Mucosa of stomach (tissue), 1 donor: ENCODE results near the gene NLGN1.

ENCODE experiments used
- H3K27me3 ChIP-seq: one replicate; pipeline ENCODE4 v1.7.0; 2013; ENCODE audit warnings: mild to moderate bottlenecking, low read length; ENCODE audit not compliant: control insufficient read depth, insufficient read depth
- H3K36me3 ChIP-seq: one replicate; pipeline ENCODE4 v1.7.0; 2013; ENCODE audit warnings: low read length; ENCODE audit not compliant: control insufficient read depth, insufficient read depth
- H3K4me1 ChIP-seq: one replicate; pipeline ENCODE4 v1.7.0; 2013; ENCODE audit warnings: mild to moderate bottlenecking, low read length; ENCODE audit not compliant: control insufficient read depth, insufficient read depth
- H3K4me3 ChIP-seq: one replicate; pipeline ENCODE4 v1.7.0; 2013; ENCODE audit warnings: low read length
- H3K9ac ChIP-seq: one replicate; pipeline ENCODE4 v1.7.0; 2013; ENCODE audit warnings: mild to moderate bottlenecking, low read length, moderate library complexity
- H3K9me3 ChIP-seq: one replicate; pipeline ENCODE4 v1.7.0; 2013; ENCODE audit warnings: mild to moderate bottlenecking, low read length, moderate library complexity; ENCODE audit not compliant: control insufficient read depth
- donor health status: Pancreatic carcinoma.

NLGN1 gene

DNA sequence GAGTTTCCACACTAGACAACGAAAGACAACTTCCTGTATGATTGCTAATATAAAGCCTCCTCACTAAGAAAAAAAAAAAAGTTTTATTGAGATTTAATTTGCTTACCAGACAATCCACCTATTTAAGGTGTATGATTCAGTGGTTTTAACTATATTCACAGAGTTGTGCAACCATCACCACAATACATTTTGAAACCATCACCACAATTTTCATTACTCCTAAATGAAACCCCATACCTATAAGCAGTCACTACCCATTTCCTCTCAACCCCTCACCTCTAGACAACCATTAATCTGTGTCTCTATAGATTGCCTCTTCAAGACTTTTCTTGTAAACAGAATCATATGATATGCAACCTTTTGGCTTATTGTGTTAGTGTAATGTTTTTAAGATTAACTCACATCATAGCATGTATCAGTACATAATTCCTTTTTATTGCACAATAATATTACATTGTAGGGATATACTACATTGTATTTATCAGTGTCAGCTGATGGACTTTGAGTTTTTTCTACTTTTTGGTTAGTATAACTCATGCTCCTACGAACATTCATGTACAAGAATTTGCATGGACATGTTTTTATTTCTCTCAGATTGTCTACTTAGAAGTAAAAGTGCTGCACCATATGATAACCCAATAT, 339.7 kb downstream of the NLGN1 start:
- Histone ChIP-seq H3K4me1 (no peaks in the 10 kb centered on the region), H3K27me3 (no peaks in the 10 kb centered on the region), H3K9me3 (no peaks in the 10 kb centered on the region)

DNA sequence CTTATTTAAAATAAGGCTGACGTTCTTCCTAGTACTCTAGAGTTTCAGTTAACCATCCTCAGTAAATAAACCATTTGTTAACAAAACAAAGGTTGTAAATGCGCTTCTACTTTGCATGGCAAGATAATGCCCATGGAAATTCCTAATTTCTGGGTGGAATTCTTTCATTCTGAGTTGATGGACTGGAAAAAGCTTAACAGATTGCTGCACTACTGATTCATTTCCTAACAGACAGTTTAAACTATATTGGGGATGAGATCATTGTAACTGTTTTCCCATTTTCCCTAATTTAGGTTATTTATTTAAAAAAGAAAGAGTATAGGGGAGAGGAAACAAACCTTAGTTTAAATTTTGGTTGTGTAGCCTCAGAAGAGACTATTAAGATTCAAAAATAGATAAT, 342.2 kb downstream of the NLGN1 start:
- no peak overlapping the region for H3K9ac ChIP-seq
- no peaks in the 10 kb centered on the region for H3K36me3 ChIP-seq
- H3K9me3 ChIP-seq, result no peaks in the 10 kb centered on the region

More for the DNA sequence above, 339.7 kb downstream of the NLGN1 start:
- Histone ChIP-seq H3K36me3 (no peaks in the 10 kb centered on the region), H3K9ac (no peak overlapping the region), H3K4me3 (no peak overlapping the region)

DNA sequence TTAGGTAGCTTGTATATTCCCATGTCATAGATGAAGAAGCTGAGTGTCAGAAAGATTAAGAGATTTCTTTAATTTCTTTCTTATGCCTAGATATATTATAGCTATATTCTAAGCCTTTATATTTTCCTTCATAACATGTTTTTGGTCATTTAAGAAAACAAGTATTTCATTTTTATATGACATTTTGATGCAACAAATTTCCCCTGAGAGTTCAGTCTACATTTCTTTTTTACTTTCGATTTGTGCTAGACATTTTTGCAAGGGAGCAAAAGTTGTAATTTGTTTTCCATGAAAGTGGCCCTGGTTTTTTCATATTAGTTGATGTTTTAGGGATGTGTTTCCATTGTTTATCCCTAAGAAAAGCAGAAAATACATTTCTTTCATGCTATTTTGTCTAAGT, 344.9 kb downstream of the NLGN1 start:
- H3K4me3 ChIP-seq, result no peak overlapping the region
- no peaks in the 10 kb centered on the region for H3K9me3 ChIP-seq
- no peaks in the 10 kb centered on the region for H3K36me3 ChIP-seq
- H3K27me3 ChIP-seq, result no peaks in the 10 kb centered on the region
- no peak overlapping the region for H3K9ac ChIP-seq
- no peaks in the 10 kb centered on the region for H3K4me1 ChIP-seq

More for the DNA sequence above, 342.2 kb downstream of the NLGN1 start:
- no peaks in the 10 kb centered on the region for H3K27me3 ChIP-seq
- H3K4me1 ChIP-seq, result no peaks in the 10 kb centered on the region
- H3K4me3 ChIP-seq, result no peak overlapping the region

DNA sequence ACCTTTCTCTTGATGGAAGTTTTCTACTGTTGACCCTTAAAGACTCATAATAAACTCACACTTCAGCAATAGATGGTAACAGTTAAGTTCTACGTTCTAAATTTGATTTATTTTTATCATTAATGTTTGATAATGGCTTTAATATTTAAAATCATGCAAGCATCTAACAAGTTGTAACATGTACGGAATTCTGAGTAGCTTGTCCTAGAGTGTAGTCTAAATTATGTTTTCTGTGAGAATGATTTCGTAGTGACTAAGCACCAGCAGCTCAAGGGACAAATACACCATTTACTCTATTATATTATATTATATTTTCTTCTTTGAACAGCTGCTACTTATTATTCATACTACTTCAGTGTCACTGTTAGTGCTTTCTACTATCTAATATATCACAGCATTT, 345.6 kb downstream of the NLGN1 start:
- no peaks in the 10 kb centered on the region for H3K36me3 ChIP-seq
- H3K4me3 ChIP-seq, result no peak overlapping the region
- H3K4me1 ChIP-seq, result no peaks in the 10 kb centered on the region
- H3K9ac ChIP-seq, result no peak overlapping the region
- no peaks in the 10 kb centered on the region for H3K9me3 ChIP-seq
- no peaks in the 10 kb centered on the region for H3K27me3 ChIP-seq

DNA sequence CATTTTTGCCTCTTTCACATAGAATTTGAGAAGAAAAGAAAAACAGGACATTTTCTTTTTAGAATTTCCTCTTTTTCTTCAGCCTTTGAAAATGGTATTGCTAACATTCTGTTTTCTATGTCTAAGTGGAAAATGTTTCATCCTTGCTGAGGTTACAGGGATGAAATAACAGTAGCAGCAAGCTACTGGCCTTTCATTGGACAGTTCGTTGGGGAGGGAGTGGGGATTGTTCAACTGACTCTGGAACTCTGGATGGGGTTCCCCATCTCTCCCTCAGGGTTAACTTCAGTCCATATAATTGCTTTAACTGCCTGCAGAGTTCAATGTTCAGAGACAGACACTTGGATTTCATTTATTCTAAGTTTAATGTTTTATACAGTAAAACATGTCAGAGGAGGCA, 346.0 kb downstream of the NLGN1 start:
- H3K9me3 ChIP-seq, result no peaks in the 10 kb centered on the region
- H3K36me3 ChIP-seq, result no peaks in the 10 kb centered on the region
- no peaks in the 10 kb centered on the region for H3K4me1 ChIP-seq
- no peaks in the 10 kb centered on the region for H3K27me3 ChIP-seq
- no peak overlapping the region for H3K9ac ChIP-seq
- H3K4me3 ChIP-seq, result no peak overlapping the region

DNA sequence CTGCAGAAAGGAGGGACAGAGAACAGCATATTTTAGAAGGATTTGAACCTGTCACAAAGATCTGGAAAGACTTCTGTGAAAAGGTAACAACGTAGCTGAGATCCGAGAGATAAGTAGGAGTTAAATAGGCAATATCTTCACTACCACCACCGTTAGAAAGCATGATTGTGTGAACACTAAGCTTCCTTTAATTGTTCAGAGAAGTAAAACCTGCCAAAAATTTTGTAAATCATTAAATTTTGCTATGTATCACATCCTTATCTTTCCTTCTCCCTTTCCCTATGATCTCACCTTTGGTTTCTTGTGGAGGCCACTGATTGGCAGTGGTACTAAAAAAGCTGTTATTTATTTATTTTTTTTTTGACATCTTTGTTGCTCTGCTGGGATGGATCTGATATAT, 346.9 kb downstream of the NLGN1 start:
- no peaks in the 10 kb centered on the region for H3K27me3 ChIP-seq
- H3K4me3 ChIP-seq, result no peak overlapping the region
- H3K36me3 ChIP-seq, result no peaks in the 10 kb centered on the region
- no peaks in the 10 kb centered on the region for H3K9me3 ChIP-seq
- no peaks in the 10 kb centered on the region for H3K4me1 ChIP-seq
- no peak overlapping the region for H3K9ac ChIP-seq

DNA sequence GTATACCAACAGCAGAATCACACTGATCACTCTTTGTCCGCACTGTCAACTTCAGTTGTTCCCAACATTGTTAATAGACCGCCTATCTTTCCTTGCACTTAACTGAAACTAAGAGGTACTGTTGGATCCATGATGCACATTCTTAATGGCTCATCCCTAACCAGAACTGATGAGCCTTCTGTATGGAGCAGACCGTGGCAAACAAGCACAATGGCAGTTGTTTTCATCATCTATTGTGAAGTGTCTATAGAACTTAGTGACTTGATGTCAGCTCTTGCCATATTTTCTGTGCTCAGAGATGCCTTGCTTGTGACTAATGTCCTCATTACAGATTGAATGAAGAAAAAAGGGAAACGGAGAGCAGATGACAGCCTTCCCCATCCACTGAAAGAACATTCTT, 347.4 kb downstream of the NLGN1 start:
- H3K9ac ChIP-seq, result no peak overlapping the region
- H3K9me3 ChIP-seq, result no peaks in the 10 kb centered on the region
- no peaks in the 10 kb centered on the region for H3K27me3 ChIP-seq
- no peaks in the 10 kb centered on the region for H3K36me3 ChIP-seq
- no peak overlapping the region for H3K4me3 ChIP-seq
- no peaks in the 10 kb centered on the region for H3K4me1 ChIP-seq

DNA sequence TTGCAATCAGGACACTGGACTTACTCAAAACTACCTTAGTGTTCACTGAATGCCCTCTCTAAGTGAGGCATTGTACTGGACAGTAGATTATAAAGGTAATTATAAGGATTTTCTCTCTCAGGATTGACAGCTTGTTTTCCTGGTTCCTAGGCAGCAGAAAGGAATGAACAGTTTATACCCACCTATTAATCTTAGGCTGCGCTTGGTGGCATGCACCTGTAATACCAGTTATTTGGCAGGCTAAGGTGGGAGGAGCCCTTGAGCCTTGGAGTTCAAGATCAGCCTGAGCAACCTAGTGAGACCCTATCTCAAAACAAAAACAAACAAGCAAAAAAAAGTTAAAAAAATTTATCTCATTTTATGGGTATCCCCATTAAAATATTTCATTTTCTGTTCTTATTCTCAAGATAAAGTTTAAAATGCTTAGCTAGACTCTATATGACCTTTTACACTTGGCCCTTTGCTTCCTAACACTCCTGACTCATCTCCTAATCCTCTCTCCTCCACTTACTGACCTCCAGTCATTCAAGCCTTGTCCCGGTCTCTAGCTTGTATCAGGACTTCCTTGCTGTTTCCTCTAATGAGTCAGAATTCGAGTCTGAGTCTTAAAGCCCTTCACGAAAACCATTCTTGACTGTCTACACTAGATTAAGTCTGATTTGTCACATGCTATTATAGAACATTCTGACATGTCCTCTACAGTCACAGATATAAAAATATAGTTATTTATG, 348.6 kb downstream of the NLGN1 start:
- no peaks in the 10 kb centered on the region for H3K27me3 ChIP-seq
- no peaks in the 10 kb centered on the region for H3K36me3 ChIP-seq
- H3K9ac ChIP-seq, result no peak overlapping the region
- H3K9me3 ChIP-seq, result no peaks in the 10 kb centered on the region
- H3K4me1 ChIP-seq, result no peaks in the 10 kb centered on the region
- no peak overlapping the region for H3K4me3 ChIP-seq

DNA sequence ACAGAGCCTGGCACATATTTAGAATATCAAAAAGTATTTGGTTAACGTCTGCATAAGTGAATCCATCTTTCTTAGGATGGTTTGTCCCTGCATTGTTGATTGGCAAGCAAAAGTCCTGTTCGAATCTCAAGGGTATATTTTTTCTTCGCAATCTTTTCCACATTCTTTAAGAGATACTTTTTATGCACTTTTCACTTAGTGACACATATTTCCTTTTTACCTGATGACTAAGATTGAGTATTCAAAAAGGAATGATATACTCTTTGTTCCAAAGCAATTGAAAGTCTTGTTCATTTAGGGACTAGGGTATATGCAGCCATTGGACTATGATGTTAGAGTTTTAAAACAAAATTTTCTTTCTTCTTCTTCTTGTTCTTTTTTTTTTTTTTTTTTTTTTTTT, 349.9 kb downstream of the NLGN1 start:
- Histone ChIP-seq H3K4me3 (no peak overlapping the region), H3K9ac (no peak overlapping the region)

DNA sequence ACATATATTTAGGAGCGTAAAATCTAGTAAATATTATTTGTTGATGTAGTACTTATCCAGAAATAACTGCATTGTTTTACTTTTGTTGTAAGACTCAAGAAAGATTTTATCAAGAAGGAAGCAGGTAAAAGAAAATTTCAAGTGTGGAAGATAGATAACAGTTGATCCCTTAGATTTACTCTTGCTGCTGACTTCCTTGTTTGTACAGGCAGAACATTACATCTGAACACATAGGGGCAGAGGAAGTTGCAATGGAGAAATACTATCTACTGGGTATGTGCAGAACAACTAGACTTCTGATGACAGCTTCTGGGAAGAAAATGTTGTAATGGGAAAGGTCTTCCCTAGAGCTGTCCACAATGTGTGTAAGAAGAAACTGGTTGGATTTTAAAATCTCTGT, 350.6 kb downstream of the NLGN1 start:
- no peak overlapping the region for H3K9ac ChIP-seq
- no peaks in the 10 kb centered on the region for H3K9me3 ChIP-seq
- no peak overlapping the region for H3K4me3 ChIP-seq
- H3K36me3 ChIP-seq, result no peaks in the 10 kb centered on the region
- H3K27me3 ChIP-seq, result no peaks in the 10 kb centered on the region
- no peaks in the 10 kb centered on the region for H3K4me1 ChIP-seq

More for the DNA sequence above, 349.9 kb downstream of the NLGN1 start:
- Histone ChIP-seq H3K4me1 (no peaks in the 10 kb centered on the region), H3K9me3 (no peaks in the 10 kb centered on the region), H3K36me3 (no peaks in the 10 kb centered on the region), H3K27me3 (no peaks in the 10 kb centered on the region)

DNA sequence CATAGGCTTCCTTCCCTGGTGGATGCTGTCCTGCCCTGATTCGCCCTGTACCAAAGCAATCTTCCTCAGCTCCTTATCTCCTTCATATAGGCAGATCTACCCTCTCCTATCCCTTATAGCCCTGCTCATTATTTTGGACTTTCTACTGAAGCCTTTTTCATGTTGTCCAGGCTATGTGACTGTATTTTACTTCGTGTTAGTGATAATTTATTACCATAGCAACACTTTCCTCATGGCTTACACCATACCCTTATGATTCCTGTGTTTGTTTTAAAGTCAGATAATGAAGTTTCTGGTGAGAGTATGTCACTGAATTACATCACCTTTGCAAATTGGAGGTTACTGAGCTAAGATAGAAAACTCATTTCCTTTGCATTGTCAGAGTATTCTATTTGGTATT, 352.6 kb downstream of the NLGN1 start:
- Histone ChIP-seq H3K9me3 (no peaks in the 10 kb centered on the region), H3K4me1 (no peaks in the 10 kb centered on the region), H3K36me3 (no peaks in the 10 kb centered on the region), H3K27me3 (no peaks in the 10 kb centered on the region), H3K4me3 (no peak overlapping the region), H3K9ac (no peak overlapping the region)

DNA sequence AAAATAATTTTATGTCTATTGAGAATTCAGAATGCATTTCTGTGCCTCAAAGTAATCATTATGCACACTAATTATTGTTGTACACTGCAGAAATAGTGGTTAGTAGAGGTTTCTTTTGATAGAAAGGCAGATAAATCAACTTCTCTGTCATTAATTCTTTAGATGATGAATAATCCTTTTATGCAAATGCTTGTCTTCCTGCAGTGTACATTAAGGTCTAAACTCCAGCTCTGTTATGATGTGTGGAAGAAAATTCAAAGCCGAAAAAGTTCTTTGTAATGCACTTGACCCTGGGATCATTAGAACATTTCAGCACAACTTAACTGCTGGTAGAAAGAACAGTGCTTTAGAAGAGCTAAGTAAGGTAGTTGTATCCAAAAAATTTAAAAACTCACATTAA, 353.0 kb downstream of the NLGN1 start:
- H3K9ac ChIP-seq, result no peak overlapping the region
- H3K27me3 ChIP-seq, result no peaks in the 10 kb centered on the region
- no peaks in the 10 kb centered on the region for H3K9me3 ChIP-seq
- no peaks in the 10 kb centered on the region for H3K4me1 ChIP-seq
- H3K36me3 ChIP-seq, result no peaks in the 10 kb centered on the region
- H3K4me3 ChIP-seq, result no peak overlapping the region
